CD1c-positive myeloid dendritic cell (primary cell): ENCODE results near the gene CTDP1.
A peak's percentile ranks its signal among the peaks of the same experiment; 100 is the strongest.
"Not testable (repeated sequence)": the region's sequence is repeated elsewhere in the genome, so short reads cannot be mapped to it uniquely, and the experiment has no call there.

Source experiments
- DNase-seq: peaks from one replicate; pipeline ENCODE4 v3.0.0-alpha.2; 2016; ENCODE audit errors: extremely low spot score

Gene CTDP1

GRCh38 chr18:79681484-79682387 is 2.1 kb downstream of the CTDP1 start:
- DNase-seq = peak; percentile 69

GRCh38 chr18:79682481-79682880 is 2.9 kb downstream of the CTDP1 start:
- no peak for DNase-seq

- peak; percentile 57 for DNase-seq
These were observed 3.5 kb downstream of the CTDP1 start for GRCh38 chr18:79682894-79683625.

GRCh38 chr18:79683626-79684282 is 4.2 kb downstream of the CTDP1 start:
- no peak for DNase-seq

GRCh38 chr18:79684283-79684631 is 4.7 kb downstream of the CTDP1 start:
- DNase-seq = no peak

- DNase-seq = no peak
These were observed 5.2 kb downstream of the CTDP1 start for GRCh38 chr18:79684787-79685186.

GRCh38 chr18:79685281-79685680 is 5.7 kb downstream of the CTDP1 start:
- DNase-seq = no peak

- DNase-seq = no peak
These were observed 6.4 kb downstream of the CTDP1 start for GRCh38 chr18:79685971-79686370.

GRCh38 chr18:79687806-79688205 is 8.2 kb downstream of the CTDP1 start:
- DNase-seq = no peak

- DNase-seq = no peak
These were observed 10.5 kb downstream of the CTDP1 start for GRCh38 chr18:79690071-79690470.

GRCh38 chr18:79690586-79691482 is 11.2 kb downstream of the CTDP1 start:
- no peak for DNase-seq

GRCh38 chr18:79692056-79692455 is 12.5 kb downstream of the CTDP1 start:
- no peak for DNase-seq

- no peak for DNase-seq
These were observed 13.3 kb downstream of the CTDP1 start for GRCh38 chr18:79692886-79693285.

GRCh38 chr18:79693561-79694205 is 14.1 kb downstream of the CTDP1 start:
- DNase-seq = no peak

GRCh38 chr18:79694206-79694894 is 14.7 kb downstream of the CTDP1 start:
- DNase-seq = not testable (repeated sequence)

- no peak for DNase-seq
These were observed 15.3 kb downstream of the CTDP1 start for GRCh38 chr18:79694895-79695213.

GRCh38 chr18:79695269-79695668 is 15.7 kb downstream of the CTDP1 start:
- no peak for DNase-seq

- no peak for DNase-seq
These were observed 16.6 kb downstream of the CTDP1 start for GRCh38 chr18:79695856-79696850.

GRCh38 chr18:79697178-79697577 is 17.6 kb downstream of the CTDP1 start:
- no peak for DNase-seq
